Thyroid gland (tissue), 4 donors: Measurements from ENCODE around the gene SIPA1L3.

ENCODE experiments used
- POLR2A ChIP-seq, 2 donors: fragments of 450-650 bp; IDR thresholded peaks; one replicate each; pipeline ENCODE4 v1.6.1; 2017; ENCODE audit warnings: antibody characterized with exemption in 2 of 2, mild to moderate bottlenecking in 2 of 2, moderate library complexity in 1 of 2
- TF ChIP-seq, protein P1 (sequence below), 6 experiments: fragments of 200-600 bp in 3 of 6; fragments of 450-650 bp in 3 of 6; sonication (generic) in 3 of 6; IDR thresholded peaks; one replicate each; pipeline ENCODE4 v1.5.1; 2016 to 2019; ENCODE audit warnings: antibody characterized with exemption in 6 of 6, mild to moderate bottlenecking in 2 of 6, inconsistent platforms in 1 of 6, moderate library complexity in 1 of 6

DNA sequence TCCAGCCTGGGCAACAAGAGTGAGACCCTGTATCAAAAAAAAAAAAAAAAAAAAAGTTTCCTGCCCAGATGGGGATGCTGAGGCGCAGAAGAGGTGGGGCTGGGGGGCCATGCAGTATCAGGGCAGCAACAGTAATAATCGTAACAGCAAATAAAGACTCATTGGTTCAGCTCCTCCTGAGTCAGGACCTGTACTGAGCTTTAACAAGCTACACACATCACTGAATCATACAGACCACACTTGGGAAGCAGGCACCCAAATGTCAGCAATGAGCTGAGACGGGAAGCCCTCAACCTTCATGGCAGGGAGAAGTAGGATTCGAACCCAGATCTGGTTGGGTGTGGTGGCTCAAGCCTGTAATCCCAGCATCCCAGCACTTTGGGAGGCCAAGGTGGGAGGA is 327.6 kb downstream of the SIPA1L3 start:
- TF ChIP-seq POLR2A (IDR thresholded peaks at IDR 0.05) = no peak
- TF ChIP-seq, protein P1, sequence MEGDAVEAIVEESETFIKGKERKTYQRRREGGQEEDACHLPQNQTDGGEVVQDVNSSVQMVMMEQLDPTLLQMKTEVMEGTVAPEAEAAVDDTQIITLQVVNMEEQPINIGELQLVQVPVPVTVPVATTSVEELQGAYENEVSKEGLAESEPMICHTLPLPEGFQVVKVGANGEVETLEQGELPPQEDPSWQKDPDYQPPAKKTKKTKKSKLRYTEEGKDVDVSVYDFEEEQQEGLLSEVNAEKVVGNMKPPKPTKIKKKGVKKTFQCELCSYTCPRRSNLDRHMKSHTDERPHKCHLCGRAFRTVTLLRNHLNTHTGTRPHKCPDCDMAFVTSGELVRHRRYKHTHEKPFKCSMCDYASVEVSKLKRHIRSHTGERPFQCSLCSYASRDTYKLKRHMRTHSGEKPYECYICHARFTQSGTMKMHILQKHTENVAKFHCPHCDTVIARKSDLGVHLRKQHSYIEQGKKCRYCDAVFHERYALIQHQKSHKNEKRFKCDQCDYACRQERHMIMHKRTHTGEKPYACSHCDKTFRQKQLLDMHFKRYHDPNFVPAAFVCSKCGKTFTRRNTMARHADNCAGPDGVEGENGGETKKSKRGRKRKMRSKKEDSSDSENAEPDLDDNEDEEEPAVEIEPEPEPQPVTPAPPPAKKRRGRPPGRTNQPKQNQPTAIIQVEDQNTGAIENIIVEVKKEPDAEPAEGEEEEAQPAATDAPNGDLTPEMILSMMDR (IDR thresholded peaks at IDR 0.05) = no peak
